SU-DHL-6 (cell line): ENCODE data around the gene ANK3.

Experiments
- H2AFZ ChIP-seq: fragments of 200-600 bp; sonication (generic); 2 replicates; pipeline ENCODE4 v1.6.1; 2014; ENCODE audit warnings: low read depth, mild to moderate bottlenecking, moderate library complexity, mixed read lengths, antibody characterized with exemption, low read length; ENCODE audit not compliant: severe bottlenecking
- H3F3A ChIP-seq: fragments of 200-600 bp; shearing (Covaris generic); 2 replicates; pipeline ENCODE4 v1.6.0; 2016; ENCODE audit warnings: antibody characterized with exemption, mild to moderate bottlenecking; ENCODE audit not compliant: insufficient read depth
- H3K27ac ChIP-seq: fragments of 200-600 bp; sonication (generic); 2 replicates; pipeline ENCODE4 v1.5.1; 2016; ENCODE audit warnings: low read depth, mild to moderate bottlenecking, low read length, moderate library complexity, mixed read lengths
- H3K27me3 ChIP-seq: fragments of 200-600 bp; sonication (generic), shearing (Covaris generic); 2 replicates; pipeline ENCODE4 v1.6.0; 2014; ENCODE audit warnings: mild to moderate bottlenecking, low read length
- H3K36me3 ChIP-seq: fragments of 200-600 bp; sonication (generic); 2 replicates; pipeline ENCODE4 v1.6.1; 2014; ENCODE audit warnings: mild to moderate bottlenecking, low read length, mixed read lengths
- H3K4me2 ChIP-seq: fragments of 300-600, 200-600 bp; shearing (Covaris generic), sonication (generic); 2 replicates; pipeline ENCODE4 v1.6.0; 2014; ENCODE audit warnings: low read length, low read depth, mild to moderate bottlenecking; ENCODE audit not compliant: poor library complexity, severe bottlenecking
- H3K4me3 ChIP-seq: fragments of 200-600 bp; sonication (generic); 2 replicates; pipeline ENCODE4 v1.5.1; 2014; ENCODE audit warnings: antibody characterized with exemption, low read length, mild to moderate bottlenecking, mixed read lengths; ENCODE audit not compliant: insufficient read depth, poor library complexity, severe bottlenecking
- H3K79me2 ChIP-seq: fragments of 200-600 bp; sonication (generic); 2 replicates; pipeline ENCODE4 v1.6.1; 2014; ENCODE audit warnings: mild to moderate bottlenecking, low read length, moderate library complexity; ENCODE audit not compliant: insufficient read depth
- H3K9ac ChIP-seq: fragments of 200-600 bp; sonication (generic); 2 replicates; pipeline ENCODE4 v1.7.0; 2014; ENCODE audit warnings: mild to moderate bottlenecking, low read length
- H3K9me2 ChIP-seq: fragments of 200-600 bp; sonication (generic); replicated peaks from 2 replicates; pipeline ENCODE4 v1.6.1; 2014; ENCODE audit warnings: low read length; ENCODE audit not compliant: insufficient read depth
- H3K9me3 ChIP-seq: fragments of 200-600 bp; sonication (generic); 2 replicates; pipeline ENCODE4 v1.6.1; 2014; ENCODE audit warnings: low read length, mixed read lengths; ENCODE audit not compliant: insufficient read depth
- H4K20me1 ChIP-seq: fragments of 200-600 bp; sonication (generic); 2 replicates; pipeline ENCODE4 v1.6.1; 2014; ENCODE audit warnings: low read depth, mild to moderate bottlenecking, antibody characterized with exemption, low read length, moderate library complexity, mixed read lengths
- EZH2phosphoT487 ChIP-seq: fragments of 200-600 bp; sonication (generic), shearing (Covaris generic); conservative IDR thresholded peaks from 2 replicates; pipeline ENCODE4 v1.6.1; 2018; ENCODE audit warnings: mild to moderate bottlenecking, antibody characterized with exemption, low read length, moderate library complexity, mixed read lengths
- TF ChIP-seq, protein P1 (sequence below): fragments of 200-600 bp; sonication (generic); IDR thresholded peaks from one replicate; pipeline ENCODE4 v1.5.1; 2017; ENCODE audit warnings: antibody characterized with exemption, mild to moderate bottlenecking, low read length, moderate library complexity; ENCODE audit not compliant: insufficient read depth, poor library complexity, severe bottlenecking

The ANK3 gene

GRCh38 chr10:60188548-60188947 lies 201.1 kb downstream of the ANK3 start:
- Histone ChIP-seq H3K36me3 (peaks cover 33% of the 10 kb centered on the region), H3K9ac (no peak overlapping the region)

GRCh38 chr10:60187691-60188090 lies 202.0 kb downstream of the ANK3 start:
- H3K79me2 ChIP-seq, result no peaks in the 10 kb centered on the region
- 0 out of 2 replicates have a peak, but pooled peaks cover 3% of the 10 kb centered on the region for H3F3A ChIP-seq
- no peak for TF ChIP-seq EZH2phosphoT487
- TF ChIP-seq, protein P1, sequence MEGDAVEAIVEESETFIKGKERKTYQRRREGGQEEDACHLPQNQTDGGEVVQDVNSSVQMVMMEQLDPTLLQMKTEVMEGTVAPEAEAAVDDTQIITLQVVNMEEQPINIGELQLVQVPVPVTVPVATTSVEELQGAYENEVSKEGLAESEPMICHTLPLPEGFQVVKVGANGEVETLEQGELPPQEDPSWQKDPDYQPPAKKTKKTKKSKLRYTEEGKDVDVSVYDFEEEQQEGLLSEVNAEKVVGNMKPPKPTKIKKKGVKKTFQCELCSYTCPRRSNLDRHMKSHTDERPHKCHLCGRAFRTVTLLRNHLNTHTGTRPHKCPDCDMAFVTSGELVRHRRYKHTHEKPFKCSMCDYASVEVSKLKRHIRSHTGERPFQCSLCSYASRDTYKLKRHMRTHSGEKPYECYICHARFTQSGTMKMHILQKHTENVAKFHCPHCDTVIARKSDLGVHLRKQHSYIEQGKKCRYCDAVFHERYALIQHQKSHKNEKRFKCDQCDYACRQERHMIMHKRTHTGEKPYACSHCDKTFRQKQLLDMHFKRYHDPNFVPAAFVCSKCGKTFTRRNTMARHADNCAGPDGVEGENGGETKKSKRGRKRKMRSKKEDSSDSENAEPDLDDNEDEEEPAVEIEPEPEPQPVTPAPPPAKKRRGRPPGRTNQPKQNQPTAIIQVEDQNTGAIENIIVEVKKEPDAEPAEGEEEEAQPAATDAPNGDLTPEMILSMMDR, result no peak
- H3K27me3 ChIP-seq, result no peaks in the 10 kb centered on the region
- H3K9ac ChIP-seq, result no peak overlapping the region
- H4K20me1 ChIP-seq, result no peaks in the 10 kb centered on the region
- no peak overlapping the region for H3K4me3 ChIP-seq
- no peak overlapping the region for H3K4me2 ChIP-seq
- no peak overlapping the region for H3K27ac ChIP-seq
- no peaks in the 10 kb centered on the region for H3K9me2 ChIP-seq
- H2AFZ ChIP-seq, result no peak overlapping the region
- peaks cover 28% of the 10 kb centered on the region for H3K36me3 ChIP-seq
- no peaks in the 10 kb centered on the region for H3K9me3 ChIP-seq

More at GRCh38 chr10:60188548-60188947, 201.1 kb downstream of the ANK3 start:
- H3K79me2 ChIP-seq, result no peaks in the 10 kb centered on the region
- H3K9me3 ChIP-seq, result no peaks in the 10 kb centered on the region
- H3K4me2 ChIP-seq, result no peak overlapping the region
- no peak overlapping the region for H2AFZ ChIP-seq
- no peaks in the 10 kb centered on the region for H3K9me2 ChIP-seq
- TF ChIP-seq, protein P1, result no peak
- no peak for TF ChIP-seq EZH2phosphoT487
- no peaks in the 10 kb centered on the region for H3K27me3 ChIP-seq
- H3K4me3 ChIP-seq, result no peak overlapping the region
- H4K20me1 ChIP-seq, result no peaks in the 10 kb centered on the region
- 0 out of 2 replicates have a peak, but pooled peaks cover 3% of the 10 kb centered on the region for H3F3A ChIP-seq
- no peak overlapping the region for H3K27ac ChIP-seq

- H3K27me3 ChIP-seq, result no peaks in the 10 kb centered on the region
- H3K4me2 ChIP-seq, result no peak overlapping the region
- TF ChIP-seq EZH2phosphoT487, result no peak
- TF ChIP-seq, protein P1, result no peak
- H4K20me1 ChIP-seq, result no peaks in the 10 kb centered on the region
- no peaks in the 10 kb centered on the region for H3K79me2 ChIP-seq
- H3K4me3 ChIP-seq, result no peak overlapping the region
- 0 out of 2 replicates have a peak, but pooled peaks cover 3% of the 10 kb centered on the region for H3F3A ChIP-seq
- H2AFZ ChIP-seq, result no peak overlapping the region
- no peaks in the 10 kb centered on the region for H3K9me2 ChIP-seq
- no peak overlapping the region for H3K9ac ChIP-seq
- peaks cover 26% of the 10 kb centered on the region for H3K36me3 ChIP-seq
- no peak overlapping the region for H3K27ac ChIP-seq
- no peaks in the 10 kb centered on the region for H3K9me3 ChIP-seq
Observed at GRCh38 chr10:60186315-60187071, 203.2 kb downstream of the ANK3 start.
